SKM-1 (cell line): ENCODE data around the gene RAB3GAP2.
A peak's percentile ranks its signal among the peaks of the same experiment; 100 is the strongest.
"Not testable (repeated sequence)": the region's sequence is repeated elsewhere in the genome, so short reads cannot be mapped to it uniquely, and the experiment has no call there.

Experiments
- DNase-seq: peaks from one replicate; lab custom pipeline; 2025; ENCODE audit not compliant: unreplicated experiment; lab: John Stamatoyannopoulos, UW

RAB3GAP2 gene

GRCh38 chr1:220291580-220291979, 19.3 kb upstream of the RAB3GAP2 start:
- DNase-seq = no peak

- DNase-seq = no peak
Observed at GRCh38 chr1:220290140-220290761, 18.0 kb upstream of the RAB3GAP2 start.

- DNase-seq = no peak
Observed at GRCh38 chr1:220287129-220287528, 14.9 kb upstream of the RAB3GAP2 start.

- no peak for DNase-seq
Observed at GRCh38 chr1:220283625-220284024, 11.4 kb upstream of the RAB3GAP2 start.

GRCh38 chr1:220281159-220281574, 8.9 kb upstream of the RAB3GAP2 start:
- no peak for DNase-seq

- DNase-seq = no peak
Observed at GRCh38 chr1:220280249-220280648, 8.0 kb upstream of the RAB3GAP2 start.

- DNase-seq = no peak
Observed at GRCh38 chr1:220278991-220279390, 6.7 kb upstream of the RAB3GAP2 start.

- DNase-seq = no peak
Observed at GRCh38 chr1:220275430-220275829, 3.2 kb upstream of the RAB3GAP2 start.

- DNase-seq = peak; percentile 77
Observed at GRCh38 chr1:220274251-220274855, 2.1 kb upstream of the RAB3GAP2 start.

GRCh38 chr1:220272841-220273090, 513 bp upstream of the RAB3GAP2 start:
- DNase-seq = no peak

GRCh38 chr1:220271706-220272046, 577 bp downstream of the RAB3GAP2 start:
- DNase-seq = no peak

- no peak for DNase-seq
Observed at GRCh38 chr1:220269036-220269435, 3.2 kb downstream of the RAB3GAP2 start.

GRCh38 chr1:220267630-220268029, 4.6 kb downstream of the RAB3GAP2 start:
- DNase-seq = no peak

- DNase-seq = not testable (repeated sequence)
Observed at GRCh38 chr1:220260228-220260627, 12.0 kb downstream of the RAB3GAP2 start.

GRCh38 chr1:220259756-220260155, 12.5 kb downstream of the RAB3GAP2 start:
- DNase-seq = not testable (repeated sequence)

GRCh38 chr1:220256194-220256593, 16.1 kb downstream of the RAB3GAP2 start:
- not testable (repeated sequence) for DNase-seq

GRCh38 chr1:220255204-220255603, 17.0 kb downstream of the RAB3GAP2 start:
- DNase-seq = no peak

GRCh38 chr1:220253290-220253689, 19.0 kb downstream of the RAB3GAP2 start:
- not testable (repeated sequence) for DNase-seq

- no peak for DNase-seq
Observed at GRCh38 chr1:220251272-220251671, 21.0 kb downstream of the RAB3GAP2 start.

GRCh38 chr1:220250681-220251080, 21.6 kb downstream of the RAB3GAP2 start:
- no peak for DNase-seq

GRCh38 chr1:220249522-220249921, 22.7 kb downstream of the RAB3GAP2 start:
- no peak for DNase-seq

- DNase-seq = not testable (repeated sequence)
Observed at GRCh38 chr1:220248715-220249265, 23.5 kb downstream of the RAB3GAP2 start.

- not testable (repeated sequence) for DNase-seq
Observed at GRCh38 chr1:220245900-220246299, 26.4 kb downstream of the RAB3GAP2 start.
